GM18498 (cell line): Measurements from ENCODE around the gene PDGFD.

Experiments used
- ATAC-seq: cut with Tn5 transposase; IDR thresholded peaks from one replicate; pipeline ENCODE4 v1.9.1; 2021; ENCODE audit warnings: mild to moderate bottlenecking, moderate library complexity; ENCODE audit not compliant: unreplicated experiment

PDGFD gene

GRCh38 chr11:104005234-104005855, 158.6 kb downstream of the PDGFD start:
- ATAC-seq, result no peak

GRCh38 chr11:104003491-104003890, 160.5 kb downstream of the PDGFD start:
- ATAC-seq, result no peak

DNA sequence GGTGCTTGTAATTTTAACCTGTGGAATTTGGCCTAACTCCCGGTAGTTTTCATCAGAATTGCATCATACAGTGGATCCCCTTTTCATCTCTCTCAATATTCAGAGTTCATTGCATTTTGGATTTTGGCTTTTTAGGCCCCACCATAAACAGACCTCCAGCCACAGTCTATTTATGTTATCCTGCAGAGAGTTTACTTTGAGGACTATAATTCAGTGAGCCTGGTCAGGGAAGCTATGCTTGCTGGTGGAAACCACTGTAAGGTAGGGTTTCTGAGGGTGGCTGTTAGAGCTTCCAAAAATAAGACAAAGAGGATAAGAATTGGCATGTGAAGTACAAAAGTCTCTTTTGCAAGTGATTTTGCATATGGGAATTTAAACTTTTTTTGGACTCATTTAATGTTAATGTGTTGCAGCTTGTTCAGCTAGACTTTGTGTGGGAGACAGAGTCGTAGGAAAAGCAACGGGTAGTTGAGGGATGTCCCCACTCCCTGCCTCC, 162.3 kb downstream of the PDGFD start:
- ATAC-seq, result no peak

DNA sequence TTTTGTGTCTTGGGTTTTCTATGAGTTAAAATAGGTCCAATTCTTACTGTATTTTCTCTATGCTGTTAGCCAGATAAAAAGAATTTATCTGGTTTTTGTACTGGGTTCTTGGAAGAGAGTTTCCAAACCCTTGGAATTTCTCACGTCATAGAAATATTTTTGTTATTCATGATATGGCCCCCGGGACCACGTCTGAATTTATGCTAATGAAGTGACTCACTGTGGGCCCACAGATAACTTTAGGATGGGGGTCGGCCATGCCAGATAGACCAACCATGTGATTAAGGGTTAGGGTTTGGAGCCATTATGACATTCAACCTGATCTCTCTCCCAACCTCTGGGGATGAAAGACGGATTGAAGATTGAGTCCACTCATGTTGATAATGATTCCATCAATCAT, 163.1 kb downstream of the PDGFD start:
- ATAC-seq, result no peak

DNA sequence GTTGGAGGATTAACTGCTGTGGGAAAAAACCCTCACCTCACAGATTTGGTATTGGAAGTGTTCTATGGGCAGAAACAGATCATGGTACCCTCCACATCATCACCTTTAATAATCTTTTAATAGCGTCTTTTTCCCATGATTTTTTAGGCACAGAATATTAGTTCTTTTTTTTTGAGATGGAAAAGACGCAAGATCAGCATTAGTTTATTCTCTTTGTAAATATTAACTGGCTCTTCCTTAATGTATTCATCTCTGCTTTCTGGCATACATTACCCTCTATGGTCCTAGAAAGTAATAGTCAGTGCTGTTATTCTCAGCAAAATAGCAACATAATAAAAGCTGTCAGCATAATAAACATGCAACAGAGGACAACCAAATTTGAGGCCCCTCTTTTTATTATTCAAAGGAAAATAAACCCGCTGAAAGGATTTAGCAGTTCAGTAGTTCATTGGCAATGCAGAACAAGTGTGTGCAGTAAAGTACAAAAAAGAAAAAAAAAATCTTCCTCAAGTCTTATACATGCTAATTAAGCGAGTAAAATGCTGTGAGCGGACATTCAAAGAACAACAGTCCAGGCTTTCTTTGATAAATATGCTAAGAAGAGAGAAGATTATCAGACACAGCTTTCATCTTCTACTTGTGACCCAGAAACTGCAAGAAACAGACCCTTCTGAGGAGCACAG, 165.0 kb downstream of the PDGFD start:
- no peak for ATAC-seq

DNA sequence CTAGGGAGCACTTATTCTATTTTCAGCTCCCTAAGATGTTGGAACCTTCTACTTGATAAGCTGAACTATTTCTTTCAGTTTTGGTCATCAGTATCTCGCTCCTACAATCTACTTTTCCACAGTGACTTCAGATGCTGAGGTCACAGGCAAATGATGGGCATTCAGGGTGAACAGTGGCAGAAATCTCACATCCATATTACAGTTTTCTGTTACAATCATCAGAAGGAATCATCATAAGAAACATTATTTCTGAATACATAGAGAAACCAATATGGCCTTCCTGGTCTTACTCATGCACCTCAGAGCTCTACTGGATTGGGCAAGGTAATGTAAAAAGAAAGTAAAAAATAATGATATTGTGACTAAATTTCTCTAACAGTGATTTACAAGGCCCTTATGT, 166.9 kb downstream of the PDGFD start:
- peak; percentile 78 for ATAC-seq

DNA sequence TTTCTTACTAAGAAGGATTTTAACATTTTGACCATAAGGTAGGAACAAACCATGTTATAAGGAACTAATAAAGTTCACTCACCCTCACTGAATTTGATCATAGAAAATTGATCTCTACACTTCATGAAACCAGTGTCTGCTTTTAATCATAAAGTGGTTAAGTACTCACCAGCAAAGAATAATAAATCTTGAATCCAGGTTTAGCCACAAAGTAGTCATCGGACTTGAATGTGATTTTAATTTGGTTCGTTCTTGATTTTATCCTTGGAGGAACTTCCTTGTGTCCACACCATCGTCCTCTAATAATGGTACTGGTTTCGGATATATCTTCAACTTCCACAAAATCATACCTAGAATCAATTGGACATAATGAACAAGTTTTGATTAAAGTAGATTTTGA, 168.1 kb downstream of the PDGFD start:
- ATAC-seq, result no peak

DNA sequence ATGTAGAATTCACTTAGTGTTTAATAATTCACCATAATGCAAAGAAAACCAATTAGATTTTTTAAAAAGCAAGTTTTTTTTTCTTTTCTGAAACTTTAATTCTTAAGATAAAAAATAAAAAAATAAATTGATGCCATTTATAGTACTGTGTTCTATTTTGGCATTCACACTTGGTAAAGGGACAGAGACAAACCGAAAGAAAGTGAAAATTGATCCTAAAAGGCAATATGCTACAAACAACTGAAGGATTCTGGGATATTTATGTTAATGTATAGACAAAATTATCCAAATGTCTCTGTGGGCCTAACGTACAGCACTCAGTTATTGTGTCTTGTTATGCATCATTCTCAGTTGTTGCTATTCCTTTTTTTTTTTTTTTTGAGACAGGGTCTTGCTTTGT, 169.4 kb downstream of the PDGFD start:
- no peak for ATAC-seq

- ATAC-seq, result no peak
Measured at GRCh38 chr11:103994094-103994493, 169.9 kb downstream of the PDGFD start.

- no peak for ATAC-seq
Measured at GRCh38 chr11:103993507-103993906, 170.4 kb downstream of the PDGFD start.

DNA sequence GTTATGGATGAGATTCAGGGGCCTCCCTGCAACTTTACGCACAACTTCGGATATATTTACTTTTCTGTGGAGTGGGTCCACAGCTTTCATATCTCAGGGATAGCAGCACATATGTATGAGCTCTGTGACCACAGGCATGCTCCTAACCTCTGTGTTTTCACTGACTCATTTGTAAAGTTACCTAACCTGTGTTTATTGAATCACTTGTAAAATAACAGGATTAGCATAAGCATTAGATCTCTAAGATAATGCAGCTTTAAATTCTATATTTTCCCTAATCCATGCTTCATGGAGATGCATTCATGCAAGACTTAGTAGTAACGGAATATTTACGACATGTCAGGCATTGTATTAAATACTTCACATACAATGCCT, 175.4 kb downstream of the PDGFD start:
- no peak for ATAC-seq

- ATAC-seq, result no peak
Measured at GRCh38 chr11:103987629-103988594, 176.0 kb downstream of the PDGFD start.

DNA sequence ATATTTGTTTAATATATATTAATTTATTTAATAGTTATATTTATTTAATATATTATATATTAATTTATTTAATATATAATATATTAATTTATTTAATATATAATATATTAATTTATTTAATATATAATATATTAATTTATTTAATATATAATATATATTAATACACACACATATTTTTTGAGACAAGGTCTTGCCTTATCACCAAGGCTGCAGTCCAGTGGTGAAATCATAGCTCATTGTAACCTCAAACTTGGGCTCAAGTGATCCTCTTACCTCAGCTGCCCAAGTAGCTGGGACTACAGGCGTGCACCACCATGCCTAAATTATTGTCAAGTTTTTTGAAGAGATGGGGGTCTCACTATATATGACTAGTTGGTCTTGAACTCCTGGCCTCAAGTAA, 178.9 kb downstream of the PDGFD start:
- no peak for ATAC-seq

GRCh38 chr11:103980108-103980507, 183.8 kb downstream of the PDGFD start:
- no peak for ATAC-seq

GRCh38 chr11:103978616-103979595, 185.0 kb downstream of the PDGFD start:
- ATAC-seq, result no peak

DNA sequence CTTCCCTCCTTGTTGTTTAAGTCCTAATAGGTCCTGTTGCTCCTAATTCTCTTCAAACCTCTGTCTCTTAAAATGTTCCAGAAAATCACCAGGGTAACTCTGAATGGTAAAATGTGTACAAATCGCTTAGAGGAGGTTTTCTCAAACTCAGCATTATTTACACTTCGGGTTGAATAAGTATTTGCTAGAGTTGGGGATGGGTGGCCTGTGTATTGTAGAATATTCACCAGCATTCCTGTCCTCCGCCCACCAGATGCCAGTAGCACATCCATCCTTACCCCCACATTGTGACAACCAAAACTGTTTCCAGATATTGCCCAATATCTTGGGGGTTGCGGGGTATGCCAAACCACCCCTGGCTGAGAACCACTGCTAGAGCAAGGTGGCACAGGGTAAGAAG, 191.9 kb downstream of the PDGFD start:
- ATAC-seq, result no peak

DNA sequence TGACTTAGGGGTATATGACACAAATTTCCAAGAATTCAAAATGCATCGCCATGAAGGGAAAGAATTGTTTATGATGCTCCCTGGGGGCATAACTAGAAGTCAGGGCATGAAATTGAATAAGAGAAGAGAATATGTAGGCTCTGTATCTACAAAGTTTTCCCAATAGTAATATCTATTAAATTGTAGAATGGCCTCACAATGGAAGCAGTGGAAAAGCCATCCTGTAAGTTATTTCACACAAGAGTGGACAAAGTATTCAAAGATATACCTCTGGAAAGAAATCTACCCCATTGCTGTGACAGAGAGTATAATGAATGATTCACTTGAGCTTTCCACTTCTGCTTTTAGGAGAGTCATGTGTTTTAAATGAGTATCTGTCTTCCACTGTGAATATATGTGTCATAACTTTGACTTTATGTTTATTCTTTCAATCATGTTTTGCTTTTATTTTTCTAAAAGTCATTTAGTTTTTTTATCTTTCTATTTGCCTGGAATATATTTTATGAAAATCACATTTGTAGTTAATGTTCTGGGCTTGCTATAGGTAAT, 193.2 kb downstream of the PDGFD start:
- peak; percentile 94 for ATAC-seq

GRCh38 chr11:103968685-103969084, 195.3 kb downstream of the PDGFD start:
- ATAC-seq, result no peak

GRCh38 chr11:103967985-103968384, 196.0 kb downstream of the PDGFD start:
- ATAC-seq, result no peak

DNA sequence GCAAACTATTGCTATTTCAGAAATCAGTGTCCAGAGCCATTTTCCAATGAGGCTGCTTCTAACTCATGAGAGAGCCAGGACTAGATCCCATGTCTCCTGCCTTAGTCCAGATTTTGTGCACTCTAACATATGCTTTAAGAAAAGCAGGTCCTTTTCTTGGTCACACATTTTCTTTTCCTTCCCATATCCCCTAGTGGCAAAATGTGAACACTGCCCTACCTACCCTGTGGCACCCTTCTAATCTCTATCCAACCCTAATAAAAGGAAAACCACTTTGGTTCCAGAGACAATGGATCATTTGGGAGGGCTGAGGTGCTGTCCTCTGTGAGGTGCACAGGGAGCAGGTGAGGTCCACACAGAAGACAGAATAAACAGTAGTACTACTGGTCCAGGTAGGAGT, 199.6 kb downstream of the PDGFD start:
- ATAC-seq, result no peak
